CMK (cell line): ENCODE data around the gene ARHGEF6.
"Not testable (repeated sequence)": the region's sequence is repeated elsewhere in the genome, so short reads cannot be mapped to it uniquely, and the experiment has no call there.

Source experiments
- DNase-seq: peaks from one replicate; pipeline ENCODE4 v3.0.0-alpha.2; 2010; ENCODE audit warnings: low read depth

The ARHGEF6 gene

DNA sequence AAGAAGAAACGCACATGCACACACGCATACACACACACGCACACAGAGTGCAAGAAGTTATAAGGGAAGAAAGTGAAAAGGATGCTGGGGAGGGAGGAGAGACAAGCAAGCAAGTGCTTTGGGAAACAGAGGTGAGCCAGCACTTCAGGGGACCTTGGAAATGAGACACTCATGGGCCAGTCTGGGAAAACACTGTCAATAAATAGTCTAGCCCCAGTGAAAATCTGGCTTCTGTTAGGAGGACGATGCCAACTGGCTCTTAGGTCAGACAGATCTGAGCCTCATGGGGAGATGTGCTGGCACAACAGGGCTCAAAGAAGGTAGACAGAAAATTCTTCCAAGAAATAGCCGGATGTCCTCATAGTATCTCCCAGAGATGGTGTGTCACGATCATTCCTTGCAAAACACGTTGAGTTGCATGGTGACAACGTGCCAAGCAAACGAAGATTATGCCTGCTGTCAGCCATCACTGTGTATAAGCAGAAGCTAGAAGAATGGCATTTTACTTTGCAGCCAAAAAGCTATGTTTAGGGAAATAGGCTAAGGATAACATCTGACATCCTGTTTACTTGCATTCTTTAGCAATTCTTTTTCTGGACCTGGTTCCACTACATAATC, 557 bp upstream of the ARHGEF6 start:
- no peak for DNase-seq

DNA sequence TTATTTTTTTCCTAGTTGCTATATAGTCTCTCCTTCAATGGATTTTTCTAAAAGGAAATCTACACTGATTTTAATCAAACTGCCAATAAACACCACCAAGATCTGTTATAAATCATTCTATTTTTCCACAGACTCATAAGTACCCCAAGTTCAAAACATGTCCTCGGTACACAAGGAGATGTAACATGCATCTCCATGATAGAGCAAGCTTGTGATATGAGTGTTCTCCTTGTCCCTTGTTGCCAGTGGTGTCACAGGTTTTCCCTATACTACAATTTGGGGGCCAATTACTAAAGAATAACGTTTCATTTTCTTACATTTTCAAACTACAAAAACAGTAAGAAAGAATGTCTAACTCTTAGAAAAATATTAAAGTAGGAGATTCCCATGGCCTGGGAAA, 491 bp downstream of the ARHGEF6 start:
- DNase-seq, result no peak

DNA sequence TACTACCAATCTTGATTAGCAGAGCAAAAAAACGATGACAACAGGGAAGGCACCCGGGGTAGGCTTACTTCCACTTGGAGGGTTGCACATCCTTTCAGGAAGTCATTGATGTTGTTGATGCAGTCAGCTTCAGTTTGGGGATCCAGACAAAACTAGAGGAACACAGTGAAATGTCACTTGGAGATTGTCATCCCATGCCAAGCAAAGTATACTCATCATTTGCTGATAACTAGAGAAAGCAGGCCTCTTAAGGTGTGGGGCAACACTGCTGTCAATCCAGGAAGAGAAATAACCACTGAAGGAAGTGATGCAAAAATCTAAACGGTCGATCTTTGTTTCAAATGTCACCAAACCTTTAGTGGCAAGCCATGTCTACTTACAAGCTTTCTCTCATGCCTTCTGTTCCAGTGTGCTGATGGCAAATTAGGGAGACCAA, 1.4 kb downstream of the ARHGEF6 start:
- no peak for DNase-seq

DNA sequence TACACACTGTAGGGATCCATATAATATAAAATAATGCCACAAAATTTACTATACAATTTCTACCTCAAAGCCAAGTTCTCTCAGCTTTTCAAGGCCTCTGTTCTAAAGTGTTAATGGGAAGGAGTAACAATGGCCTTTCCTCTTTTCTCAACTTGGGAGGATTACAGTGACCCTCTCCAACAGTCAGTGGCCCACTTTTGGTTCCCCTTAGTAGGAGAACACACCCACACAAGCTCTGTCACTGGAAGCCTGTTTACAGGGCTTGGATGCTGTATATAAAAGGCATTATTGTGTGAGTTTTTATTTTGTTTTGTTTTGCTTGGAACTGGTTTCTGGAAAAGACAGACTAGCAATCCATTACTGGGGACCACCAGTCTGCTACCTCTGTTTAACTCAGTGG, 1.8 kb downstream of the ARHGEF6 start:
- no peak for DNase-seq

DNA sequence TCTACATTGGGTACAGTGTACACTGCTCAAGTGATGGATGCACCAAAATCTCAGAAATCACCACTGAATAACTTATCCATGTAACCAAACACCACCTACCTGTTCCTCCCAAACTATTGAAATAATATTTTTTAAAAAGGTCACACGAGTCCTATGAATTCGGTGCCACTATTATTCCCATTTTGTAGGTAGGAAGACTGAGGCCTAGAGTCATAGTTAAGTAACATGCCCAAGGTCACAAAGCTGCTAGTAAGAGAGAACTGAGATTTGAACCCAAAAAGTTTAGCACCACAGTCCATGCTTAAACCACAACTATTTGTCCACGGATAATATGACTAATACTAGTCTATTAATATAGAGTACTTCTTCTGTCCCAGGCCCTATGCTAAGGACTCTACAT, 2.7 kb downstream of the ARHGEF6 start:
- no peak for DNase-seq

DNA sequence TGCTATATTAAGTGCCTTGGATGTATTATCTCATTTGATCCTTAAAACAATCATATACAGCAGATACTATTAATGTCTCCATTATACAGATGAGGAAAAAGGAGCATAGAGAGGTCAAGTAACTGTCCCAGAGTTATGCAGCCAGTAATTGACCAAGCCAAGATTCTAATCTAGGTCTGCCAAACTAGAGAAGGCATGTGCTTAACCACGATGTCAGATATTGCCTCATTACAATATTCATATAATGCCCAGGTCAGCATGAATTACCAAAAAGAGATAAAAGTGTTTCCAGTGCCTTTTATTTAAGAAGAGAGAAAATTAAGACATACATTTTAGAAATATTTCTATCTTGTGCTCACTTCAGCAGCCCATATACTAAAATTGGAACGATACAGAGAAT, 7.1 kb downstream of the ARHGEF6 start:
- no peak for DNase-seq

DNA sequence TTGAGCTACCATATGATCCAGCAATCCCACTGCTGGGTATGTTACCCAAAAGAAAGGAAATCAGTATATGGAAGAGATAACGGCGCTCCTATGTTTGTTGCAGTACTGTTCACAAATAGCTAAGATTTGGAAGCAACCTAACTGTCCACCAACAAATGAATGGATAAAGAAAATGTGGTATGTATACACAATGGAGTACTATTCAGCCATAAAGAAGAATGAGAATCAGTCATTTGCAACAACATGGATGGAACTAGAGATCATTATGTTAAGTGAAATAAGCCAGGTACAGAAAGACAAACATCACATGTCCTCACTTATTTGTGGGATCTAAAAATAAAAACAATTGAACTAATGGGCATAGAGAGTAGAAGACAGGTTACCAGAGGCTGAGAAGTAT, 8.9 kb downstream of the ARHGEF6 start:
- not testable (repeated sequence) for DNase-seq

DNA sequence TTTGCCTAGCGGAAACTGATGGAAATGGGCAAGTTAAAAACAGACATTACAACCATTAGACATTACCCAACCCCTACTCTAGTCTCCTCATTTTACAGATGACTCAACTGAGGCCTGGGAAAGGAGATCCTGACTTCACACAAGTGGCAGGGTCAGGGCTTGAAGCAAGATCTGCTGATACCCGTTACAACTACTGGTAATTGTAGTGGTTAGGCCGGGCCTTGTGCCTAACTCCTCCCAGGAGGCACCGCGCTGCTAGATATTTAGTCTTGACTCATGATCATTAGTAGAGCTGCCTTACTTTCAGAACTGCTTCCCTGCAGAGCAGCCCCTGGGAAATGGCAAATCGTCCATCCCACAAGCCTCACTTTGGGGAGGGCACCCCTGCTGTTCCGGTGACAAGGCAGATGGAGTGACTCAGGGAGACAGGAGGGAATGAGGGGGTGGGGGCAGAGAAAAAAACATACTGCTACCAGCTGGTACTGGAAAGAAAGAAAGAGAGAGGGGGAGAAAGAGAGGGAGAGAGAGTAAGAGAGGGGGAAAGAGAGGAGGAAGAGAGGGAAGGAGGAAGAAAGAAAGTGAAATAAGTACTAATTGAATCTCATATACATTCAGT, 12.2 kb downstream of the ARHGEF6 start:
- no peak for DNase-seq

DNA sequence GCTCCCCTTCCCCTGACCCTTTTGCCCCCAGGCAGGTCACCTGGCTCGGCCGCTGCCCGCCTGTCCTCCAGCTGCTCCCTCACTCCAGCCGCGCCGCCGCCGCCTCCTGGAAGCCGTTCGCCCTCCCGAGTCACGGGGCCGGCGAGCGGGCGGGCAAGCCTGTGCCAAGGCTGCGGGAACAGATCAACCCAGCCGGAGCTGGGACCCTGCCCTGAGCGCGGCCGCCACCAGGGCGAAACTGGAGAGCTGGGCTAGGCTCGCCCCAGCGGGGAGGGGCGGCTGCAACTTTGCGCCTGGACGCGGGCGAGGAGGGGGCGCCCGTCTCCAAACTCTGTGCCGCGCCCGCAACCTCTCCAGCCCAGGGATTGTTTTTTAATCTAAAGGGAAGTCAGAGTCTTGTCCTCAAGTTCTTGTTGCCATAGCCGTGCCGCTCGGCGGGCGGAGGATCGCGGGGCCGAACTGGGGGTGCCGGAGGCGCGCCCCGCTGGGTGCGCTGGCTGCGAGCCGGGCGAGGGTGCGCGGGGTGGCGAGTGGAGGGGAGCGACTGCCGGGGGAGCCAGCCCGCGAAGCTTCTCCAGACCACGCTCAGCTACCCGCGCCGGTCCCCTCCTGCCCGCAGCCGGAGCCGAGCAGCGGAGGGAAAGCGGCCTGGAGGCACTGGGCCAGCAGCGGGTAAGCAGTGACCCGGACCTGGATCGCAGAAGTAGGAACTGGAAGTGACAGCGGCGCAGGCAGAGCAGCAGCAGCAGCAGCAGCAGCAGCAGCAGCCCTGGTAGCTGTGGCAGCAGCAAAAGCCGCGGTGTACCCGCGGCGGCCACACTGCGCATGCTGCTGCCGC, 13.4 kb downstream of the ARHGEF6 start:
- no peak for DNase-seq

DNA sequence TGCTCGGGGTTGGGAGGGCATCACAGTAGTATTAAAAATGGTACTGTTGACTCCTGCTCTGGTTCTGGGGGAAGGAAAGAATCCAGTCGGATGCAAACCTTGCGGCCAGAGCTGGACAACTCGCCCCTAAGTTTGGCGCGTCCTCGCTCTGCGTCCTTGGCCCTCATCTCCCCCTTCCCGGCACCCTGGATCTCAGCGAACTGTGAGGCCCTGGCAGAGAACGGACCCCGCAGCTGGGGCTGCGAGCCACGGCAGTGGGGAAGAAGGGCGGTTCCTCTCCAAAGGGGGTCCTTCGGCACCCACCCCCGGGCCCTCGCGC, 14.0 kb downstream of the ARHGEF6 start:
- no peak for DNase-seq

DNA sequence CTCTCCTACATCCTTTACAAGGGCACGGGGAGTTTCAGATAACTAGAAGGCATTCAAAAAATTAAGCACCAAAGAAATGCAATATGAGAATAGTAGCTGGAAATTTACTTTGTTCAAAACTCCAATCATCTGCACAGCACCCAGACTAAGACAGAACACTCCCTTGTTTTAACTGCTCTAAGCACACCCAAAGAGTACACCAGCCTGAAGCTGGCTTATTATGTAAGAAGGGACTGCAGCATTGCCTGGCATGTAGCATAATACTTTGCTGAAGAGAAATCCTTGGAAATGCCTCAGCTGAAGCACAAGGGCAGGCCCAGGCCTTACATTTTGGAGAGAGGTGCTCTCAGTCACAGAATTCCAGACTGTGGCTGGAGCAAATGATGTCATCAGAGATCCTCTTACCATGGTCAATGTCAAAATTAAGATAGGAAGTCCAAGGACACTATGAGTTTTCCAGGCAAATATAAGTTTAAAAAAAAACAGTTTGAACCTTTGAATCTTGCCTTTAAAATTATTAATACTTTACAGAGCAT, 14.8 kb downstream of the ARHGEF6 start:
- DNase-seq, result no peak

DNA sequence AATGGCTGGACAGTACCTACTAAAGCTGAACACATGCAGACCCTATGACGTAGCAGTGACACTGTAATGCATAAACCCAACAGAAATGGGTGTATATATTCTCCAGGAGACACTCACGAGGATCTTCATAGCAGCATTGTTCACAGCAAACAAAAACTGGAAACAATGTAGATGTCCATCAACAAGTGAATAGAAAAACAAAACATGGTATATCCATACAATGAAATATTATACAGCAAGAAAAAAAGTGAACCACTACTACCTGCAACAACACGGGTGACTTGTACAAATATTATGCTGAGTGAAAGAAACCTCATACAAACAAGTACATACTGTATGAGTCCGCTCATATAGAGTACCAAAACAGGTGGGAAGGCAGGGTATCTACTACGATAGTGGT, 16.5 kb downstream of the ARHGEF6 start:
- DNase-seq, result no peak

DNA sequence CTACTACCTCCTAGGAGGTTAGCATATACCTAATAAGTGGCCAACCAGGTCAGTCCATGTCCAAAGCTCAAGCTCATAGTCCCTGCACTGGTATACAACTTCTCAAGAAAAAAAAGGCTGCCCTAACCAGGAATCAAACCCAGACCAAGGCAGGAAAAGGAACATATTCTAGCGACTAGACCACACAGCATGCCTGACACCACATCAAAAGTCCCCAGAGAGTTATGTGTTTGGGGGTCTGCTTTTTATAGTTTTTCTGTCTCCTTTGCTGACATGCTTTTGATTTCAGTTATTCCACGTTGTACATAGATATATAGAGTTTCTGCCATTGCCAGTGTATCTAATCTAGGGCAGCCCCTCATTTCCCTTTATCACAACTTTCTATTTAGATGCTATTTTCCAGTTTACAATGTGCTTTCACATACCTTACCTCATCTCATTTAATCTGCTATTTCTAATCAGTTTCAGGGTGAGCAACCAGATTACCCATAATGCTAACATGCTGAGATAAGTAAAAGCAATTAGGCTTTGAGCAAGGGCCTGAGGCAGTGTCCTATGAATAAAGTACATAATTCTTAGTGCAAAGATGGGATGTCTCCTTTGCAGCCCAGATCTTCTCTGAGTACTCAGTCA, 17.8 kb downstream of the ARHGEF6 start:
- DNase-seq, result no peak

DNA sequence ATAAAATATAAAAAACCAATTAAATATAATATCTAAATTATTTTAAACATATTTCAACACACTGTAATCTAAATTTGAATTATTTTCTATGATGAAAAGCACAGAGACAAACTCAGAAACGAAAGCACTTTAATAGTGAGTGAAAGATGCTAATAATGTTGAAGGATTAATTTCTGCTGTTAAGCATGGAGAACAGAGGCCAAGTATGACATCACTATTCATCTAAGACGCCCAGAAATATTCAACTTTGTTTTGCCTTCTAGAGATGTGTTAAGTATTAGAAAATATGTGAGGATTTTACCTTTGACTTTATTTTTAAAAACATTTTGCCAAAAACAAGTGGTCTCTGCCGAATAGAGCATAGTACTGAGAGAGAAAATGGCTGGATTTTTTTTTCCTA, 19.3 kb downstream of the ARHGEF6 start:
- no peak for DNase-seq

DNA sequence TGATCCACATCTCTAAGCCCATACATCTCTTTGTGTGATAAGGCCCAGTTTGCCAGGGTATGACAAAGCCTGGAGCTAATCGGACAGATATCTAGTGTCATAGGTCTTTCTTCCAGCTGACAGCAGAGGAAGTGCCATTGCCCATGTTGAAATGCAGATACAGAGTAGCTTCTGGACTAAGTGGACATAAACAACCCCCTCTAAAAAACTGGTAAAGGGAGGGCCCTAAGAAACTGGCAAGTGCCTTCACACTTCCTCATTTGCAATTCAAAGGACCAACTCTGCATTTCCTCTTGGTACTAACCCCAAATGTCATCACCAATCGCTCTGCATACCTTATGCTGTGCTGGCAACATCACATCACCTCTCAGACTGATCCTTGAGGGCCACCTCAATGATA, 20.8 kb downstream of the ARHGEF6 start:
- DNase-seq, result peak; percentile 65

DNA sequence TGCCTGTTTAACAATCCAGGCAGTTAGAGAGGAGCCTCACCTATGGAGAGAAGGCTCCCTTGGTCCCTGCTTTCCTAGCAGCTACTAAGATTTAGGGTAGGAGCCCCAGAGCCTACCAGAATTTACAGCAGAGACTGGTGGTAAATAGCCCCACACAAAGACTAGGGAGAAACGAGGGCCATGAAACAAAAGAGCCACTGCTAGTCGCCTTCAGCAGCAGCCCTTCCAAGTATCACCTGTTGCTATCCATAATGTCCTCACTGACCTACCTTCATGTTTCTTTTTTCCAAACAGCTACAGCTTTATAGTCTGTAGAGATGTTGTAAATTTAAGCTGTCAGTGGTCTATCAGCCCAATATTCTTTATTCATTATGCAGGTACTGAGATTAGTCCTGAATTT, 25.3 kb downstream of the ARHGEF6 start:
- no peak for DNase-seq

DNA sequence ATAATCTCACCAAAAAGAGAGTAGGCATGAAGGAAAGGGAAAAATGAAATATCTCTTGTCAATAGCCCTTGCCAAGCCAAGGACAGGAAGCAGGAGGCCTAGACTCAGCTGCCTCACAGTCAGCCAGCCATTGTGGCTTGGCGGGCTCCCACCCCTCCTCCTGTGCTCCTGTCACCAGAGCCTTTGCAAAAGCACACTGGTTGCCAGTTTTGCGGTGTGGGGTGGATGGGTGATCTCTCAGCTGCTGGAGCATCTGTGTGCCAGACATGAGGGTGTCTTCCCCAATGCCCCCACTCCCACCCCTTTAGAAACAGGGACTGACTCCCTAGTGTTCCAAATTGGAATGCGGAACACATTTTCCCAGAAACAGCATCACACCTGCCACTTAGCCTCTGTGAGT, 26.1 kb downstream of the ARHGEF6 start:
- DNase-seq, result no peak

DNA sequence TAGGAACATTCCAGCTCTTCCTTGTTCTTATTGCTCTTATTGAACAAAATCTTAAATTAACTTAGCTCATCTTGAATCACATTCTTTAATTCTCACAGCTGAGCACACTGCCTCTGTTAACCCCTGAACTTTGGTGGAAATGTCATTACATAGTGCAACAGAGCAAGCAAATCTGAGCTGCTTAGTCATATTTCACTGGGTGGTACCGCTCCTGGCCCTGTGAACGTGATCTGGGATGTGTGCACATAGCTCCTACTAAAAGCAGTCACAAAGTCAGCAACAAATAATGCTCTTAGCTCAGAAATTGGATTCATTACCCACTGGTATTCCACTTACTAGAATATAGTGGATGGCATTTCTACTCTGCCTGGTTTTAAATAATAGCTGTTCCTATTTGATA, 27.9 kb downstream of the ARHGEF6 start:
- DNase-seq, result no peak

DNA sequence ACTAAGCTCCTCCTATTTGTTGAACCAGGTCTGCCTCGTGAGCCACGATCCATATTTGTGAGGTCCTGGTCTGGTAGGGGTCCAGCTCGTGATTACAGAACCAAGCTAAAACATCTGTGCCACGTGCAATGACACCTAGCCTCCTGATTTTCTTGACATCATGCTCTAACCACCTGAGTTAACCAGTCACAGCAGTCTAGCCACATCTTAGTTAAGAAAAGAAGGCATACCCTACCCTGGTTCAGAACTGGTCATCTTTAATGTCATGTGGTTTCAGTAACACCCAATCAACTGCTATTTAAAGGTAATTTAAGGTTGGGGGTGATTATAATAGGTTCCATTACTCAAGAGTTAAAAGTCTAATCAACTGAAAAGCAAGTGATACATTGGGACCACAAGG, 28.4 kb downstream of the ARHGEF6 start:
- no peak for DNase-seq

DNA sequence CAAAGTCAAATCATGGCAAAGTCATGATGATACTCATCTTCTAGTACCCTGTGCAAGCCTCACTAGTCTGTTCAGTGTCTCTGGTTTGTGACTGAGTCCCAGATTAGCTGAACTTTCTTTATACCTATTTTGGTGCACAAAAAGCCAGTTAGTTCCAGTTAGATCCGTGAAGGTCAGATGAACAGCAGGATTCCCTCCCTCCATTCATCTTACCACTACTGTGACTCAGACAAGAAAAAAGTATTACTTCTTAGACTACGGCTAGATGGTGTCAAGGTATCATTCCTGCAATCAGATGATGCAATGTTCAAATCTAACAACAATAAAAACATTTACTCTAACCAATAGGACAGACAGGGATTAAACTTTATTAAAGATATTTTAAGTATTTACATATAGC, 30.4 kb downstream of the ARHGEF6 start:
- DNase-seq, result no peak

DNA sequence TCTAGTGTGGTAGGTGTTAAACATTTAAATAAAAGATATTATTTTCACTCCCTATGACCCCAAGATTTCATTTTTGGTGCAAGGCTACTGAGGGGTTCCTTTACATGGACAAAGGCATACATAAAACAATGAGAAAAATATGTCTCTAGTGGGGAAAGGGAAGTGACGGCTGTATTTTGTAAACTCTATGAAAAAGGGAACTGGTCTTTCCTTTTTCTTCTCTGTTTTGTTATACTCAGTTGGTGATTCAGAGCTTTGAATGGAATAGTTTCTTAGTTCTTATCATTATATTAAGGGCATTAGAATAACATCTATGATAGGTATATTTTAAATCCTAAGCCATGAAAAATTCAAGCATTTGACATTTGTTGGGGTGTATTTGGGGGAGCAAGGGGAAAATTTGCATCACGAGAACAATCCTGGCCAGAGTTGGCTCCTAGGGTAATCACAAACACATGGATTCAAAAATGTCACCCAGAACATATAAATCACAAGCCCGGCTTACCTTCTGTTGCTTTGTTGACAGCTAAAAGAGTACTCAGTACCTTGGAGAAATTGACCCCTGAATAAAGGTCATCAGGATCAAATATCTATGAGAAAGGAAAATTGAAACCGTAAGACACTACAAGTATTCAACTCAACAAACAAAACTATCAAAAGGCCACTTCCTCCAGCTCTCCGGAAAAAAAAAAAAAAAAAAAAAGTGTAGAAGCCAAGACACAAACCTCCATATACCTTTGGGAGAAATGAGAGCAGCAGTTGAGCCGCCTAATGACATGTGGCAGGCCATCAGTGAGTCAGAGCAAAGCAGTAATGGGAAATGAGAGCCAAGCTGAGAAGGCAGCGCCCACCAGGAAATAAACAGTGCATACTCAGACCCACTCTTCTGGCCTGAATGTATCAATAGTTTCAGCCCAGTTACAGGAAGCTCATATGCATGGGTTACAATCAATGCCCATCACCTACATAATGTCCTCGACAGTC, 33.4 kb downstream of the ARHGEF6 start:
- no peak for DNase-seq
